NCI-H2227 (cell line): ENCODE measurements around the gene PRKACB.
"Not testable (repeated sequence)": the region's sequence is repeated elsewhere in the genome, so short reads cannot be mapped to it uniquely, and the experiment has no call there.

Experiments used
- DNase-seq: peaks from one replicate; lab custom pipeline; 2025; ENCODE audit not compliant: unreplicated experiment; lab: John Stamatoyannopoulos, UW

Gene PRKACB

DNA sequence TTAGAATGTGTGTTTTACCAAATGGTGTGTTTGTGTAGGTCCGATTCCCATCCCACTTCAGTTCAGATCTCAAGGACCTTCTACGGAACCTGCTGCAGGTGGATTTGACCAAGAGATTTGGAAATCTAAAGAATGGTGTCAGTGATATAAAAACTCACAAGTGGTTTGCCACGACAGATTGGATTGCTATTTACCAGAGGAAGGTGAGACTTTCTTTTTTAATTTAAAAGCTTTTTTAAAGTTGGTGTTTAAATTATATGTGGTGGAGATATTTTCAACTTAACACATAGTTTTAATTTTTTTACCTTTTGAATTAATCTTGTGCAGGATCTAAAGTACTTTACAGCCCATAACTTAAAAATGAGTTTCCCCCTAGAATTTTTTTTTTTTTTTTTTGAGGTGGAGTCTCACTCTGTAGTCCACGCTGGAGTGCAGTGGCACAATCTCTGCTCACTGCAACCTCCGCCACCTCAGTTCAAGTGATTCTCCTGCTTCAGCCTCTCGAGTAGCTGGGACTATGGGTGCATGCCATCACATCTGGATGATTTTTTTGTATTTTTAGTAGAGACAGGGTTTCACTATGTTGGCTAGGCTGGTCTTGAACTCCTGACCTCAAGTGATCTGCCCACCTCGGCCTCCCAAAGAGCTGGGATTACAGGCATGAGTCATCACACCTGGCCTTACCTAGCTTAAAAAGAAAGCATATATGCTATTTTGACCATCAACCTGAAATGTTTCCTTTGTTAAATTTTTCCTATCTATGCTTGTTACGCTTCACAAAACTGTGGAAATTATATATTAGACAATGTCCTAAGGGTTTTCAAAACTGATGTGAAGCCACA lies 70.3 kb downstream of the PRKACB start:
- DNase-seq, result no peak

- no peak for DNase-seq
These were observed 73.2 kb downstream of the PRKACB start for GRCh38 chr1:84217239-84217638.

DNA sequence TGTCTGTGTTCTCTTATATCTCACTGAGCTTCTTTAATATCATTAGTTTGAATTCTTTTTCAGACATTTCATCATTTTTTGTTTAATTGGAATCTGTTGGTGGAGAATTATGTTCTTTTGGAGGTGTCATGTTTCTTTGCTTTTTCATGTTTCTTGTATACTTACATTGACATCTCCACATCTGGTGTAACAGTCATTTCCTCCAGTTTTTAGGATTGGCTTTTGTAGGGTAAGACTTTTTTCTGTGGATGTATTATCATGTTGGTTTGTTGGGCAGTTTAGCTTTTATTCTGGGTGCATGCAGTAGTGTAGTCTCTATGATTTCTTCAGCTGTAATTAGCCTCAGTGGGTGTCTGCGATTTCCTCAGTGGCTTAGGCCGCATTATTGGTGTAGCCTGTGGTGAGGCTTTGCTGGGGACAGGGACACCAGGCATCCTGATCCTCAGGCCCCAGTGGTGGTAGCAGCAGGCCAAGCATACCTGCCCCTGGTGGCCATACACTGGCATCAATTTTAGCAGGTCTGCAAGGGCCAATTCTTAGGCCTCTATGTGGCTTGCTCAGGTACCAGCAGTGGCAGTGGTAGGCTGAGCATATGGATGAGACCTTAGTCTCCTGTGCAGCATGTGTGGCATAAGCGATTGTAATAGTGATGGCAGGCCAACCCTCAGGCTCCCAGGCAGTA lies 79.8 kb downstream of the PRKACB start:
- no peak for DNase-seq

DNA sequence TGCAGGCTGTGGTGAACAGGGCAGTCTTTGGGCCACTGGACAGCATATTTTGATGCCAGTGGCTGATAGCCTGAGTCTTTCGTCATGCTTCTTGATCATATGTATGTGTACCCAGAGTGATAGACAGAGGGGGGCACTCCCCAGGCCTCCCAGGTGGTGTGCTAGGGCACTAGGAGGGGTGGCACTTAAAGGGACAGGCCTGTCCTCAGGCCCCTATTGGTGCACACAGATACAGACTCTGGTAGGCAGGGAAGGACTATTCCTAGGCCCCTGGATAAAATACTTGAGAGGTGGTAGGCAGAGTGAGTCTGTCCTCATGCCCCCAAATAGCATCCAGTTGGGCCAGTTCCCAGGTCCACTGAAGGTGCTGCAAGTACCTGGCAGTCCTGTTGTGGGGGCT lies 80.8 kb downstream of the PRKACB start:
- DNase-seq, result no peak

DNA sequence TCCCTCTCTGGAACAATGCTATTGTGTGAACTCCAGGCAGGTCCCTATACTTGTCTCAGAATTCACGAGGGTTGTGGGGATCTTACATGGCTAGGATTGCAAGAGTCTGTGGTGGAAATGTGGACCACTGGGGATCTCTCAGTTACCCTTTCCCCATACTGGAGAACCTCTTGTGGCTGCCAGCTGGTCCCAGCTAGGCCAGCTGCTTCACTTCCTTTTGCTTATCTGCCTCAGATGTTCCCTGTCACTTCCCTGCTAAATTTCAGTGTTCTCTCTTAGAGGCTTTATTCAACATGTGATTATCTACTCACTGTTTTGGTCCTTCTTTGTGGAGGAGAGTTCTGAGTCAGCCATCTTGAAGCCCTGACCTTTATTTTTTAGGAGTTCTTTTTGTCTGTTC lies 81.6 kb downstream of the PRKACB start:
- no peak for DNase-seq

DNA sequence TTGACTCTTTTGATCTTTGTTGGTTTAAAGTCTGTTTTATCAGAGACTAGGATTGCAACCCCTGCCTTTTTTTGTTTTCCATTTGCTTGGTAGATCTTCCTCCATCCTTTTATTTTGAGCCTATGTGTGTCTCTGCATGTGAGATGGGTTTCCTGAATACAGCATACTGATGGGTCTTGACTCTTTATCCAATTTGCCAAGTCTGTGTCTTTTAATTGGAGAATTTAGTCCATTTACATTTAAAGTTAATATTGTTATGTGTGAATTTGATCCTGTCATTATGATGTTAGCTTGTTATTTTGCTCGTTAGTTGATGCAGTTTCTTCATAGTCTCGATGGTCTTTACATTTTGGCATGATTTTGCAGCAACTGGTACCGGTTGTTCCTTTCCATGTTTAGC lies 88.6 kb downstream of the PRKACB start:
- not testable (repeated sequence) for DNase-seq

DNA sequence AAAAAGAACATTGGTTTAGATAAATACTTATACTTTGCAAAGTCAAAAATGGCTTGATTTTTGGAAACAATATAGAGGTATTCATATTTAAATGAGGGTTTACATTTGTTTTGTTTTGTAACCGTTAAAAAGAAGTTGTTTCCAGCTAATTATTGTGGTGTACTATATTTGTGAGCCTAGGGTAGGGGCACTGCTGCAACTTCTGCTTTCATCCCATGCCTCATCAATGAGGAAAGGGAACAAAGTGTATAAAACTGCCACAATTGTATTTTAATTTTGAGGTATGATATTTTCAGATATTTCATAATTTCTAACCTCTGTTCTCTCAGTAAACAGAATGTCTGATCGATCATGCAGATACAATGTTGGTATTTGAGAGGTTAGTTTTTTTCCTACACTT lies 92.2 kb downstream of the PRKACB start:
- DNase-seq, result no peak

- no peak for DNase-seq
These were observed 98.6 kb downstream of the PRKACB start for GRCh38 chr1:84242641-84243040.

- no peak for DNase-seq
These were observed 101.5 kb downstream of the PRKACB start for GRCh38 chr1:84245563-84245962.

- DNase-seq, result no peak
These were observed 102.1 kb downstream of the PRKACB start for GRCh38 chr1:84246213-84246612.

DNA sequence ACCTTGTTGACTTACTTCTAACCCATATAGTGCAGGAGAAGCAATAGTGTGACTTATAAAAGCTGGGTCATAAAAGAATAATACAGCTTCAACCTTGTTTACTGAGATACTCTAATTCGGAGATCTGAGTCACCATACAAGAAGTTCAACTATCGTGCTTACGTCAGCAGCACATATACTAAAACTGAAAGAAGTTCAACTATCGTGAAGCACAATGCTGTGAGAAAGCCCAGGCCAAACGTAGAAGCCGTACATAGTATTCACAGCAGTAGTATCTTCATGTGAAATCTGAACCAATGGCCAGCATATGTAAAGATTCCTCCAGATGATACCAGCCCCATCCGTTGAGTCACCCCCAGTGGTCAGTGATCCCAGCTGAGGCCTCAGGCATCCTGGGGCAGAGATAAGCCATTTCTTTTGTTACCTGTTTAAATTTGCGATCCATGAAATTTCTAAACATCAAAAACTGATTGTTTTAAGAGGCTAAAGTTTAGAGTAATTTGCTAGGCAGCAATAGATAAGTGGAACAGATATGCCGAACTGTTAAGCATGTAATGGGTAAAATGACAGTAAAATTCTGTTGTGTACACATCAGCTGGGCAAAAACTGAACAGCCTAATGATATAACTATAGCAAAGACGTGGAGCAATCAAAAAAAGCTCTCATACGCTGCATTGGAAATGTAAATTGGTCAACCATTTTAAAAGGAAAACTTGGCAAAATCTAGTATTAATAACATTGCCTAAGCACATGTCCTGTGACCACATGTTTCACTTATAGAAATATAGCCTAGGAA lies 103.6 kb downstream of the PRKACB start:
- no peak for DNase-seq

- no peak for DNase-seq
These were observed 106.6 kb downstream of the PRKACB start for GRCh38 chr1:84250668-84251067.

DNA sequence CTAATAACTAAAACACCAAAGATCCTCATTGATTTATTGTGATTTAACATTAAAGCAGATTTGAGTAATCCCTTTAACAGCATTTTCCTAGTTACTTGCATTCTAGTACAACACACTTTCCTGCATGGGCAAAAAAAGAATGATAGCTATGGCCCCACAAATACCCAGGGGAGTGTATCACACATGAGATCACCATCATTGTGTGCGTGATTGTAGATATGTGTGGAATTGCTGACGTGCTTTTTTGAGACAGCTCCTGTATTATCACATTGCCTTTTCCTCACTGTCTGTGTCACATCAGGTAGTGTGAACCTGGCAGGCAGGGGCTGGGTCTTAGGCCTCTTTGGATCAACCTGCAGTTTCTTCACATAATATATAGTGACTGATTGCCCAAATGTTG lies 109.0 kb downstream of the PRKACB start:
- no peak for DNase-seq

- no peak for DNase-seq
These were observed 109.8 kb downstream of the PRKACB start for GRCh38 chr1:84253891-84254290.

DNA sequence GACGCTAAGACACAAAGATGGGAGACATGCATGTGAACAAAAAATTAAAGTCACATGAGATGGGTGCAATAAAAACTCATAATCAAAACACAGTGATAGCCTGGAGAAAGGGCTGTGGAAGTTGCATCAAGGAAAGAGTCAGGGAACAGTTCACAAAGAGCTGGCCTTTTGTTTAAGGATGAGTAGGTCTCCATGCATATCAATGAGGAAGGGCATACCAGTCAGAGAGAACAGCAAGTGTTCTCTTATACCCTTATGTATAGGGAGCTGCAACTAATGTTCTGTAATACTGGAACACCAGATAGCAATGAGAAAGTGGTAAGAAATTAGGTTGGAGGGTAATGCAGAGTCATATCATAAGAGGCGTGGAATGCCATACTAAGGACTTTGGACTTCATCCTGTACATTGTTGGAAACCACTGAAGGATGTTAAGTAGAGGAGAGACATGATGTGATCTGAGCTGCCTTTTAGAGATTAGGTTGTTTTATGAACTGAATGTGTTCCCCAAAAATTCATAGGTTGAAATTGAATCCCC lies 110.7 kb downstream of the PRKACB start:
- no peak for DNase-seq

DNA sequence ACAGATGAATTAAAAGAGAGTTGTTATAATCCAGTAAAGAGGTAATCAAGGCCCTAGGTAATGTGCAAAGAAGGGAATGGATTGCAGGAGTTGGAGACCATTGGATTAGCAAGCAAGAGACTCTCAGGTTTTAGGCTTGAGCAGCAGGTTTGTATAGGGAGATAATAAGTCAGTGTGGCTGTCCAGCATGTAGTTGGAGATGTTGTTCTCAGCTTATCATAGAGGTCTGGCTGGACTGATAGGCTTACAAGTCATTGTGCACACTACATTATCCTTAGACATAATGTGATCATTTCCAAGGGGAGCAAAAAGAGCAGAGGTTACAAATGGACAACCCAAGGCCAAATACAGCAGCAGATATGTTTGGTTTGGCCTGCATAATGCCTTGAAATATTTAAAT lies 111.5 kb downstream of the PRKACB start:
- DNase-seq, result no peak

DNA sequence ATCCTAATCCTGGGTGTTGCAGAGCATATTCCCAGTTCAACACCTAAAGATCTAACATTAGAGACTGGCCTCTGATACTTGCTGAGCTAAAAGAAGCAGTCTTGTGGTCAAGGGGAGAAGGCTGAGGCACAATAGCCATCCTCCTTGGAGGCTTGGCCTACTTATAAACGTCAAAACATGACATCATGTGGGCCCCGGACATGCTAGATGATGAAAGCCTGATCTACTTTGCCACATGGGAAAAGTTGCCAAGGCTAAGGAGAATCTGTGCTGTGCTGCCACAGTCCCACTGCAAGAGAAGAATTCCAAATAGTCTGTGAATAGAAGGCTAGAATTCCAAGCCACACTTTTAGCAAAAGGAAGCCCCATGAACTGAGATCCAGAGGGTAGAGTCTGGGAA lies 113.5 kb downstream of the PRKACB start:
- no peak for DNase-seq

GRCh38 chr1:84259376-84259775 lies 115.3 kb downstream of the PRKACB start:
- DNase-seq, result peak; percentile 97

DNA sequence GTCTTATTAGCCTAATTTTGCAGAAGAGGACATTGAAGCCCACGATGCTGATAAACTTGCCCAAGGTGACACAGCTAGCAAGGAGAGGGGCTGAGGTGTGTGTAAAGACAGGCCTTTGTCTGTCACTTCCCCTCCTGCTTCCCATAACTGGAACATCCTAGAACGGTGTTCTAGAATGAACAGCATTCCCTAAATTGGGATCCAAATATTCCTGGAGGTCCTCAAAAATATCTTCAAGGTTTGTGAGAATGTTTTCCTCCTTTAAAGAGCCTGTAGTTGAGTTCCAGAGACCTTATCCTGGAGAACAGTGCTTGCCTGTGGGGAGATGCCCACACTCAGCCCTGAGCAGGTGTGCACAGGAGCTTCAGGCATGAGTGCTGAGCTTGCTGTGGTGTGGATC lies 115.9 kb downstream of the PRKACB start:
- no peak for DNase-seq

- peak; percentile 82 for DNase-seq
These were observed 116.9 kb downstream of the PRKACB start for GRCh38 chr1:84260852-84261518.

DNA sequence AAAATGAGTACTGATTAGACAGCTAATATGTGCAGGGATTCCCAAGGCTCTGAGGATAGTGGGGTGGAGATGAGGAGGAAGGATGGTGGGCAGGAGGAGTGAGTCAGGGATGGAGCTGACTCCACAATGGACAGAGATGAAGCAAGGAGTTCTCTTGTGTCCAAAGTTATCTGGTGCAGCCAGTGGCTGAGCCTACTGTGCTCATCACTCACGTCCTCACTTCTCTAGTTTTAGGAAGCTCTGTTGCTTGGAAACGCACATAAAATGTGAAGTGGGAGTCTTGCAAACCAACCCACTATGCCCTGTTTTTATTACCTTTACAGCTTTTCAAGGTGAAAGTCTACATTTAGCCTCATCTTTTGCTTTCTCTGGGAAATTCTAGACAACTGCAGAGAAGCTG lies 120.9 kb downstream of the PRKACB start:
- DNase-seq, result no peak
